H54 (cell line): ENCODE results near the gene BAX.

ENCODE experiments used
- DNase-seq: peaks from one replicate; pipeline ENCODE4 v3.0.0; 2011; ENCODE audit warnings: low spot score, mixed read lengths; ENCODE audit not compliant: insufficient read length
- FAIRE-seq: peaks from 3 replicates; lab custom pipeline; 2011; peaks lifted over from hg19 to GRCh38; lab: Jason Lieb, UNC
- POLR2A ChIP-seq: IDR thresholded peaks from 2 replicates; pipeline ENCODE4 v1.6.1; 2011; ENCODE audit warnings: low read depth, mild to moderate bottlenecking, low read length

Gene BAX

GRCh38 chr19:49011194-49011593, 56.5 kb downstream of the BAX start:
- no peak for TF ChIP-seq POLR2A
- FAIRE-seq, result no peak

More at GRCh38 chr19:49011194-49011593, 56.5 kb downstream of the BAX start:
- no peak for DNase-seq
